PFSK-1 (cell line): Measurements from ENCODE around the gene CCDC7.

ENCODE experiments used
- POLR2AphosphoS5 ChIP-seq: IDR thresholded peaks from 2 replicates; pipeline ENCODE4 v1.6.1; 2012; ENCODE audit warnings: low read depth, mild to moderate bottlenecking, control low read depth, low read length, moderate library complexity
- REST ChIP-seq, 2 experiments: IDR thresholded peaks; 2 replicates each; pipeline versions ENCODE4 v1.6.1 to v1.8.0; 2011 to 2012; ENCODE audit warnings: low read depth in 2 of 2, low read length in 2 of 2, control low read depth in 1 of 2, inconsistent platforms in 1 of 2, mild to moderate bottlenecking in 1 of 2, moderate library complexity in 1 of 2; ENCODE audit not compliant: insufficient read depth in 1 of 2
- SIN3A ChIP-seq: IDR thresholded peaks from 2 replicates; pipeline ENCODE4 v1.6.1; 2012; ENCODE audit warnings: mild to moderate bottlenecking, low read length, moderate library complexity, borderline replicate concordance; ENCODE audit not compliant: insufficient read depth
- TAF1 ChIP-seq: IDR thresholded peaks from 2 replicates; pipeline ENCODE4 v1.6.1; 2012; ENCODE audit warnings: low read length, control low read depth, borderline replicate concordance; ENCODE audit not compliant: insufficient read depth

- TF ChIP-seq POLR2AphosphoS5 = no peak
- no peak for TF ChIP-seq TAF1
- TF ChIP-seq REST (IDR thresholded peaks at IDR 0.05; ENCODE audit: insufficient read depth in 1 of 2, low read depth in 2 of 2, low read length in 2 of 2) = no peak
- no peak for TF ChIP-seq SIN3A
Measured at GRCh38 chr10:32540691-32541470, 94.9 kb downstream of the CCDC7 start.
